HepG2 (cell line): ENCODE measurements around the gene ZNRF3. TPM values are rescaled to one million over a fixed set of nuclear protein-coding genes. Genes with fewer than 3 reads are reported as not detected.
A peak's percentile ranks its signal among the peaks of the same experiment; 100 is the strongest.

ENCODE experiments used
- ATF6 ChIP-seq: sonication (generic); formaldehyde crosslinking; conservative IDR thresholded peaks from 2 replicates; pipeline ENCODE4 v1.4.0; 2020; ENCODE audit warnings: missing genetic modification reagents
- CAMTA2 ChIP-seq: sonication (generic); formaldehyde crosslinking; IDR thresholded peaks from 2 replicates; pipeline ENCODE4 v1.4.0; 2020; ENCODE audit warnings: mild to moderate bottlenecking, missing genetic modification reagents, borderline replicate concordance
- CENPBD1 ChIP-seq: sonication (generic); formaldehyde crosslinking; IDR thresholded peaks from 2 replicates; pipeline ENCODE4 v1.8.0; 2022; ENCODE audit warnings: missing genetic modification reagents, low read depth, mild to moderate bottlenecking, borderline replicate concordance
- FOSL1 ChIP-seq: sonication (generic); formaldehyde crosslinking; IDR thresholded peaks from 2 replicates; pipeline ENCODE4 v1.9.0; 2021; ENCODE audit warnings: missing genetic modification reagents, borderline replicate concordance
- FOXK2 ChIP-seq: fragments of 450-650 bp; IDR thresholded peaks from 2 replicates; pipeline ENCODE4 v1.6.1; 2016
- GATAD1 ChIP-seq: IDR thresholded peaks from 2 replicates; pipeline ENCODE4 v1.6.1; 2016; ENCODE audit warnings: missing genetic modification reagents, missing compliant biosample characterization
- GFI1 ChIP-seq: sonication (generic); formaldehyde crosslinking; IDR thresholded peaks from 2 replicates; pipeline ENCODE4 v1.5.0; 2020; ENCODE audit warnings: missing genetic modification reagents, mild to moderate bottlenecking, borderline replicate concordance
- KAT8 ChIP-seq: IDR thresholded peaks from 2 replicates; pipeline ENCODE4 v1.6.1; 2016; ENCODE audit warnings: missing genetic modification reagents, missing compliant biosample characterization
- LRRFIP1 ChIP-seq: sonication (generic); formaldehyde crosslinking; conservative IDR thresholded peaks from 2 replicates; pipeline ENCODE4 v1.4.0; 2020; ENCODE audit warnings: missing genetic modification reagents
- MAF1 ChIP-seq: sonication (generic); formaldehyde crosslinking; IDR thresholded peaks from 2 replicates; pipeline ENCODE4 v1.5.0; 2020; ENCODE audit warnings: missing genetic modification reagents, borderline replicate concordance
- MYNN ChIP-seq: sonication (generic); formaldehyde crosslinking; IDR thresholded peaks from 2 replicates; pipeline ENCODE4 v1.4.0; 2020; ENCODE audit warnings: mild to moderate bottlenecking, low read depth, missing genetic modification reagents
- NR0B2 ChIP-seq: sonication (generic); formaldehyde crosslinking; IDR thresholded peaks from 2 replicates; pipeline ENCODE4 v1.4.0; 2020; ENCODE audit warnings: mild to moderate bottlenecking, missing genetic modification reagents
- SALL2 ChIP-seq: sonication (generic); formaldehyde crosslinking; IDR thresholded peaks from 2 replicates; pipeline ENCODE4 v1.8.1; 2023; ENCODE audit warnings: mild to moderate bottlenecking, missing genetic modification reagents, inconsistent platforms
- SKI ChIP-seq: fragments of 450-650 bp; IDR thresholded peaks from one replicate; pipeline ENCODE4 v1.6.1; 2018; ENCODE audit warnings: mild to moderate bottlenecking; ENCODE audit not compliant: partially characterized antibody
- ZBTB7B ChIP-seq: sonication (generic); formaldehyde crosslinking; IDR thresholded peaks from 2 replicates; pipeline ENCODE4 v1.4.0; 2020; ENCODE audit warnings: missing genetic modification reagents
- ZFP91 ChIP-seq: sonication (generic); formaldehyde crosslinking; IDR thresholded peaks from 2 replicates; pipeline ENCODE4 v1.9.0; 2022; ENCODE audit warnings: missing genetic modification reagents, mild to moderate bottlenecking, borderline replicate concordance
- ZNF180 ChIP-seq: sonication (generic); formaldehyde crosslinking; IDR thresholded peaks from 2 replicates; pipeline ENCODE4 v1.4.0; 2020; ENCODE audit warnings: low read depth, missing genetic modification reagents, borderline replicate concordance
- ZNF275 ChIP-seq: sonication (generic); formaldehyde crosslinking; IDR thresholded peaks from 2 replicates; pipeline ENCODE4 v1.8.0; 2022; ENCODE audit warnings: missing genetic modification reagents, mild to moderate bottlenecking, inconsistent platforms, borderline replicate concordance
- ZNF34 ChIP-seq: sonication (generic); formaldehyde crosslinking; IDR thresholded peaks from 2 replicates; pipeline ENCODE4 v1.4.0; 2020; ENCODE audit warnings: mild to moderate bottlenecking, missing genetic modification reagents, borderline replicate concordance
- ZNF616 ChIP-seq: sonication (generic); formaldehyde crosslinking; IDR thresholded peaks from 2 replicates; pipeline ENCODE4 v1.5.0; 2020; ENCODE audit warnings: low read depth, mild to moderate bottlenecking, missing genetic modification reagents
- polyA plus RNA-seq, 8 experiments: library from polyadenylated mRNA; depleted of rRNA in 3 of 8; stranded (reverse) in 7 of 8; unstranded in 1 of 8; fragments of >200 nt; fragmentation: Illumina TruSeq in 4 of 8; extraction: Trizol in 4 of 8; gene quantifications; 2 replicates each; pipeline versions ENCODE4 v1.2.1 to v1.2.3, GENCODE V29; 2011 to 2016; ENCODE audit warnings: low read depth in 4 of 8, missing spikeins in 1 of 8, mixed read lengths in 1 of 8; ENCODE audit not compliant: insufficient read depth in 1 of 8
- total RNA-seq, 5 experiments: library from RNA; depleted of rRNA; stranded (reverse); fragments of >200 nt; fragmentation: Illumina TruSeq; extraction: Trizol; gene quantifications; 2 replicates each; pipeline ENCODE4 v1.2.3, GENCODE V29; 2016; ENCODE audit warnings: low read depth in 1 of 5

ZNRF3 gene
- total and polyA plus RNA-seq, 2 of the 13 experiments (the other 11 are each of a cell fraction or from before 2014, with no cell fraction given) = 20.3 to 36.7 TPM

GRCh38 chr22:29031227-29032011 lies 148.0 kb downstream of the ZNRF3 start (continued):
- TF ChIP-seq FOXK2 (no peak), ATF6 (CRISPR knock-in tag) (no peak), GATAD1 (CRISPR knock-in tag) (peak; percentile 41; the same call in 1 of the 2 replicates), CENPBD1 (no peak), SKI (peak; percentile 11), ZBTB7B (CRISPR knock-in tag) (no peak), MAF1 (CRISPR knock-in tag) (no peak), SALL2 (CRISPR knock-in tag) (no peak), ZNF180 (CRISPR knock-in tag) (no peak), ZNF616 (no peak), KAT8 (CRISPR knock-in tag) (no peak), ZNF34 (CRISPR knock-in tag) (peak; percentile 69; the same call in 1 of the 2 replicates), MYNN (CRISPR knock-in tag) (no peak), FOSL1 (CRISPR knock-in tag) (peak; percentile 74; the same call in 1 of the 2 replicates), NR0B2 (CRISPR knock-in tag) (no peak), CAMTA2 (CRISPR knock-in tag) (no peak), ZNF275 (CRISPR knock-in tag) (no peak), ZFP91 (CRISPR knock-in tag) (no peak), LRRFIP1 (CRISPR knock-in tag) (no peak), GFI1 (CRISPR knock-in tag) (no peak)
